Measurements from ENCODE around the gene OXNAD1. TPM values are rescaled to one million over a fixed set of nuclear protein-coding genes. Genes with fewer than 3 reads are reported as not detected.

Gene OXNAD1, protein sequence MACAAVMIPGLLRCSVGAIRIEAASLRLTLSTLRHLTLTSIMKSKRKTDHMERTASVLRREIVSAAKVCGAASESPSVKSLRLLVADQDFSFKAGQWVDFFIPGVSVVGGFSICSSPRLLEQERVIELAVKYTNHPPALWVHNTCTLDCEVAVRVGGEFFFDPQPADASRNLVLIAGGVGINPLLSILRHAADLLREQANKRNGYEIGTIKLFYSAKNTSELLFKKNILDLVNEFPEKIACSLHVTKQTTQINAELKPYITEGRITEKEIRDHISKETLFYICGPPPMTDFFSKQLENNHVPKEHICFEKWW
- total RNA-seq: 10 to 100 TPM; 23.4 to 26.2 TPM

DNA sequence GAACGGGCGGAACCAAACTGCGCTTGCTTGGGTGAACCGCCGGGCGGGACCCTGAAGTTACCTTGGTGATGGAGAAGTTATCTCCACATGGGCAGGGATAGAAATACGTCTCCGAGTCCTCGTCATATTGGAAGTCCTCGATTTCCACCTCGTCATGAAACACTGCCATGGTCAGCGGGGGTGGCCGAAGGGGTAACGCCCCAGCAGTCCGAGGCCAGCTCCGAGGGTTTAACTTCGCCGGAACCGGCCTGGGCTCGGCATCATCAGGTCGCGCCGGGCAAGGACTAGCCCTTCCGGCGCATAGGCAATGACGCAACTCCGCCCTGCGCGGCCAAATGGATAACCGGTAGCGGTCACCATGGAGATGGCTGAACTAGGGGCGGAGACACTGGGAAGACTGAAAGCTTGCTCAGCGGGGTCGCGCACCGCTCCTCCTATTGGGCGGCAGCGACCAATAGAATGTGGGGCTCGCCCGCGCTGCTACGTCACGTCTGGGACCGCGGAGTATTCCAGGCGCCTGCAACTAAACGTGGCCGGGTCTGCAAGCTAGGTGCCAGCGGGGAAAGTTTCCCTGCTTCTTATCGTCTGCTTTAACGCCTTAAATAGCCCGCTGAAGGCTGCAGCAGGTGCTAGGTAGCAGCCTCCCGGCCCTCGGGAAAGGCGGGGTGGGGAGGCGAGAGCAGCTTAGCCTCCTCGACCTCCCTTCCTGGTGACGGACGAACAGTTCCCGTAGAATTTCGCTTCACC lies at the start of gene OXNAD1, which contains the start of gene DPH3:
Gene OXNAD1 (plus strand): TSS at position 505 of the 747 bp plus-strand sequence. CDS start 5,741 bp downstream, outside the sequence.
Gene DPH3 (minus strand): TSS at position 236 of the 747 bp plus-strand sequence. CDS start 67 bp downstream, at position 169.
- Histone ChIP-seq H3K27me3 (no peaks in the 10 kb centered on the region), H3K9ac (ENCODE audit: low read depth in 2 of 2, low read length in 2 of 2) (peak within 1 kb of the TSS; percentile 82 to 98), H3K36me3 (no peaks in the 10 kb centered on the region), H3K4me3 (peak within 1 kb of the TSS; percentile 85), H3K4me1 (peaks cover 5% of the 10 kb centered on the region), H3K27ac (peak within 1 kb of the TSS; percentile 92), H3K9me3 (no peaks in the 10 kb centered on the region)
- peak; percentile 100 for DNase-seq
- TF ChIP-seq, protein P1, sequence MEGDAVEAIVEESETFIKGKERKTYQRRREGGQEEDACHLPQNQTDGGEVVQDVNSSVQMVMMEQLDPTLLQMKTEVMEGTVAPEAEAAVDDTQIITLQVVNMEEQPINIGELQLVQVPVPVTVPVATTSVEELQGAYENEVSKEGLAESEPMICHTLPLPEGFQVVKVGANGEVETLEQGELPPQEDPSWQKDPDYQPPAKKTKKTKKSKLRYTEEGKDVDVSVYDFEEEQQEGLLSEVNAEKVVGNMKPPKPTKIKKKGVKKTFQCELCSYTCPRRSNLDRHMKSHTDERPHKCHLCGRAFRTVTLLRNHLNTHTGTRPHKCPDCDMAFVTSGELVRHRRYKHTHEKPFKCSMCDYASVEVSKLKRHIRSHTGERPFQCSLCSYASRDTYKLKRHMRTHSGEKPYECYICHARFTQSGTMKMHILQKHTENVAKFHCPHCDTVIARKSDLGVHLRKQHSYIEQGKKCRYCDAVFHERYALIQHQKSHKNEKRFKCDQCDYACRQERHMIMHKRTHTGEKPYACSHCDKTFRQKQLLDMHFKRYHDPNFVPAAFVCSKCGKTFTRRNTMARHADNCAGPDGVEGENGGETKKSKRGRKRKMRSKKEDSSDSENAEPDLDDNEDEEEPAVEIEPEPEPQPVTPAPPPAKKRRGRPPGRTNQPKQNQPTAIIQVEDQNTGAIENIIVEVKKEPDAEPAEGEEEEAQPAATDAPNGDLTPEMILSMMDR (IDR thresholded peaks at IDR 0.05): no peak
- intact Hi-C loops (cut with DNase I): loop anchor here (5.0 kb wide), 1 partner anchor 287 kb away; no protein-coding TSS in a partner anchor

DNA sequence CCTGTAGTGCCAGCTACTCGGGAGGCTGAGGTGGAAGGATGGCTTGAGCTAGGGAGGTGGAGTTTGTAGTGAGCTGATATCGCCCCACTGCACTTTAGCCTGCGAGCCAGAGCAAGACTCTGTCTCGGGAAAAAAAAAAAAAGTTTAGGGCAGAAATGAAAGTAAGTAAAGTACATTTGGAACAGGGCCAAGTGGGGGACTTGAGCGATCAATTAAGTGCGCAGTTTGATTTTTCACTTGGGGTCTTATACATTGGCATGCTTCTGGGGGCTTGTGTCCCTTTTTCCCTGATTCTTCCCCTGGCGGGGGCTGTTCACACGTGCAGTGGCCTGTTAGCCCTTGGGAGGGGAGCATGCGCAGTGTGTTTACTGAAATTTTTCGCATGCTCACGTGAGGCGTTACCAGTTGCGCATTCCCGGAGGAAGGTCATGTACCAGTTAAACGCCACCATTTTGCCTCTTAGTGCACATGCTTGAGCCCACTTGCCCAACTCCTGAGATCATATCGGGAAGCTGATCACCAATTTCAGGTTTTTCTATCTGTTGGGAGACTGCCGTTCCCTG lies 48.6 kb upstream of the OXNAD1 start:
- intact Hi-C loops (cut with DNase I): no loop called here
- Histone ChIP-seq H3K27me3 (no peaks in the 10 kb centered on the region), H3K9ac (ENCODE audit: low read depth in 2 of 2, low read length in 2 of 2) (no peak overlapping the region), H3K9me3 (no peaks in the 10 kb centered on the region), H3K36me3 (no peaks in the 10 kb centered on the region), H3K27ac (no peak overlapping the region), H3K4me1 (no peaks in the 10 kb centered on the region), H3K4me3 (no peak overlapping the region)
- DNase-seq: no peak
- TF ChIP-seq, protein P1 (IDR thresholded peaks at IDR 0.05): no peak

DNA sequence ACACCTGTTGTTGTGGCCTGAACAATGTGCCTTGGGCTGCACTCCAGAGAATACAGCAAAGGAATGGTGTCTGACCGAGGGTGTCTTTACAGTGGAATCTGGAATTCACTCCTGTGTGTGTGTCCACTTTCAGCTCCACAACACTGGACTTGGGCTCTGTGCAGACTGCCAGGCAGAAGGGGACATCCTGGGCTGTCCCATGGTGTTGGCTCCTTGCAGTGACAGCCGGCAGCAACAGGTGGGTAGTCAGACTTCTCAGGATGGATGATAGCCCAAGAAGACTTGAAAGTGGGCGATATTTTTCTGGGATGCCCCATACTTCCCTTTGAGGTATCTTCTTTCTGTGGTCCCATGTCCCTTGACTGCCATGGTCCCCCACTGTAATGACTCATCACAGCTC lies 45.2 kb upstream of the OXNAD1 start:
- DNase-seq: no peak
- Histone ChIP-seq H3K27me3 (no peaks in the 10 kb centered on the region), H3K27ac (no peak overlapping the region), H3K9ac (ENCODE audit: low read depth in 2 of 2, low read length in 2 of 2) (no peak overlapping the region), H3K9me3 (no peaks in the 10 kb centered on the region), H3K36me3 (no peaks in the 10 kb centered on the region), H3K4me1 (no peaks in the 10 kb centered on the region), H3K4me3 (no peak overlapping the region)
- TF ChIP-seq, protein P1 (IDR thresholded peaks at IDR 0.05): no peak
- intact Hi-C loops (cut with DNase I): no loop called here

DNA sequence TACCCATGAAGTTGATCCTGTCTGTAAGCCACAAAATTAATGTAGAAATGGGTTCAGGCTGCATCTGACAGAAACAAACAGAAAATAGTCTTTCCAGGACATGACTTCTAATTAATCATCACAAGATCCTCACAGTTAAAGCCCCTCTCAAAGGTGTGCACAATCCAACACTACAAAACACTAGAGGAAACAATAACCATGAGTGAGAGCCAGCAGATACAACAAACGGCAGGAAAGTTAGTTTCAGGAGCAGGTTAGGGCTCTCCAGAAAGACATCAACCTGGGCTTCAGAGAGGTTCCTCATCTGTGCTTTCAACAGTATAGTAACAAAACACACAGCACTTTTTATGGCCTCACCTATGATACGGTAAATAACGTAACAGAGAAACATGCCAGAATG lies 43.0 kb upstream of the OXNAD1 start:
- DNase-seq: no peak
- intact Hi-C loops (cut with DNase I): no loop called here
- H3K9me3 ChIP-seq: no peaks in the 10 kb centered on the region
- TF ChIP-seq, protein P1 (IDR thresholded peaks at IDR 0.05): no peak
- no peaks in the 10 kb centered on the region for H3K4me1 ChIP-seq
- H3K4me3 ChIP-seq: no peak overlapping the region
- no peaks in the 10 kb centered on the region for H3K27me3 ChIP-seq
- H3K9ac ChIP-seq (ENCODE audit: low read depth in 2 of 2, low read length in 2 of 2): no peak overlapping the region
- no peak overlapping the region for H3K27ac ChIP-seq
- no peaks in the 10 kb centered on the region for H3K36me3 ChIP-seq

DNA sequence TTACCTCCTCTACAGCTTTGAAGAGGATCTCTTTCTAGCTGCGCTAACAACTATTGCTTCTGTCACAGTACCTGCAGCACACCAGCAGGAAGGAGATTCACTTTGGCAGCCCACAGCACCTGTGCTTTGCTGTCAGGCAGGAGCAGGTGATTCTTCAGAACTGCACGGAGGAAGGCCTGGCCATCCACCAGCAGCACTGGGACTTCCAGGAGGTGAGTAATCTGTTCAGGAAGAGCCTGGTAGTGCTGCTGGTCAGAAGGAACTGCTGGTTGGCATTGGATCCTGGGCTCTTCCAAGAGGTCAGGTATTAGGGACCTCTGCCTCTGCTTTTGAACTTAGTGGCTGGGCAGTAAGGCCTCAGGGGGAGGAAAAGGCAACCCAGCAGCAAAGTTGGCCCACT lies 42.5 kb upstream of the OXNAD1 start:
- no peak overlapping the region for H3K27ac ChIP-seq
- no peaks in the 10 kb centered on the region for H3K9me3 ChIP-seq
- TF ChIP-seq, protein P1 (IDR thresholded peaks at IDR 0.05): no peak
- intact Hi-C loops (cut with DNase I): no loop called here
- no peak overlapping the region for H3K9ac ChIP-seq (ENCODE audit: low read depth in 2 of 2, low read length in 2 of 2)
- no peak for DNase-seq
- H3K4me1 ChIP-seq: no peaks in the 10 kb centered on the region
- H3K4me3 ChIP-seq: no peak overlapping the region
- H3K27me3 ChIP-seq: no peaks in the 10 kb centered on the region
- no peaks in the 10 kb centered on the region for H3K36me3 ChIP-seq

Measured in colonic mucosa (tissue), 4 donors.